ENCODE measurements around the gene ARHGAP24. TPM values are rescaled to one million over a fixed set of nuclear protein-coding genes. Genes with fewer than 3 reads are reported as not detected.

Gene ARHGAP24
- total RNA-seq, 4 donors from 2014 or later = 3.6 to 35.3 (median 7.2) TPM

- intact Hi-C loops (cut with DNase I) = no loop called here
- no peak for TF ChIP-seq POLR2A (IDR thresholded peaks at IDR 0.05)
- no peak for TF ChIP-seq CTCF (IDR thresholded peaks at IDR 0.05)
- H3K4me1 ChIP-seq = peaks cover 0 to 7% (median 0%) of the 10 kb centered on the region in 3 donors
- no peaks in the 10 kb centered on the region for H3K9me3 ChIP-seq
- H3K27me3 ChIP-seq = no peaks in the 10 kb centered on the region
- no peak overlapping the region for H3K4me3 ChIP-seq
- WGBS, 2 donors = 76 to 77% methylated on average over 6 of the region's 6 CpGs
- no peak overlapping the region for H3K27ac ChIP-seq
- DNase-seq = no peak
- no peaks in the 10 kb centered on the region for H3K36me3 ChIP-seq
These were observed 25.8 kb upstream of the ARHGAP24 start for GRCh38 chr4:85448906-85449890.

GRCh38 chr4:85452058-85452731, 22.8 kb upstream of the ARHGAP24 start:
- H3K4me3 ChIP-seq = no peak overlapping the region
- H3K4me1 ChIP-seq = peaks cover 0 to 7% (median 0%) of the 10 kb centered on the region in 3 donors
- WGBS, 2 donors = 66 to 73% methylated on average over 3 of the region's 3 CpGs
- H3K27me3 ChIP-seq = no peaks in the 10 kb centered on the region
- H3K36me3 ChIP-seq = no peaks in the 10 kb centered on the region
- intact Hi-C loops (cut with DNase I) = no loop called here
- H3K9me3 ChIP-seq = no peaks in the 10 kb centered on the region
- no peak for TF ChIP-seq CTCF (IDR thresholded peaks at IDR 0.05)
- no peak for TF ChIP-seq POLR2A (IDR thresholded peaks at IDR 0.05)
- DNase-seq = no peak
- no peak overlapping the region for H3K27ac ChIP-seq

GRCh38 chr4:85455942-85456341, 19.0 kb upstream of the ARHGAP24 start:
- intact Hi-C loops (cut with DNase I) = no loop called here
- no peaks in the 10 kb centered on the region for H3K36me3 ChIP-seq
- H3K9me3 ChIP-seq = no peaks in the 10 kb centered on the region
- DNase-seq = no peak
- peak overlapping the region in 2 of 4 donors; percentile 6 to 45 for H3K27ac ChIP-seq
- no peak overlapping the region for H3K4me3 ChIP-seq
- peaks cover 0 to 7% (median 0%) of the 10 kb centered on the region in 3 donors for H3K4me1 ChIP-seq
- H3K27me3 ChIP-seq = no peaks in the 10 kb centered on the region
- TF ChIP-seq POLR2A (IDR thresholded peaks at IDR 0.05) (no peak), CTCF (IDR thresholded peaks at IDR 0.05) (no peak)

GRCh38 chr4:85457752-85458467, 17.0 kb upstream of the ARHGAP24 start:
- Histone ChIP-seq H3K4me1 (no peaks in the 10 kb centered on the region), H3K9me3 (no peaks in the 10 kb centered on the region), H3K36me3 (no peaks in the 10 kb centered on the region), H3K27me3 (no peaks in the 10 kb centered on the region), H3K4me3 (no peak overlapping the region), H3K27ac (no peak overlapping the region)
- DNase-seq = no peak
- WGBS, 2 donors = 73 to 81% methylated on average over 5 of the region's 5 CpGs
- no peak for TF ChIP-seq POLR2A (IDR thresholded peaks at IDR 0.05)
- no peak for TF ChIP-seq CTCF (IDR thresholded peaks at IDR 0.05)
- intact Hi-C loops (cut with DNase I) = no loop called here

Data from esophagus squamous epithelium (tissue), 5 donors.